Measurements from ENCODE around the gene ERICH6B. TPM values are rescaled to one million over a fixed set of nuclear protein-coding genes. Genes with fewer than 3 reads are reported as not detected.

ERICH6B gene
- total RNA-seq, 2 donors from 2014 or later = not detected

DNA sequence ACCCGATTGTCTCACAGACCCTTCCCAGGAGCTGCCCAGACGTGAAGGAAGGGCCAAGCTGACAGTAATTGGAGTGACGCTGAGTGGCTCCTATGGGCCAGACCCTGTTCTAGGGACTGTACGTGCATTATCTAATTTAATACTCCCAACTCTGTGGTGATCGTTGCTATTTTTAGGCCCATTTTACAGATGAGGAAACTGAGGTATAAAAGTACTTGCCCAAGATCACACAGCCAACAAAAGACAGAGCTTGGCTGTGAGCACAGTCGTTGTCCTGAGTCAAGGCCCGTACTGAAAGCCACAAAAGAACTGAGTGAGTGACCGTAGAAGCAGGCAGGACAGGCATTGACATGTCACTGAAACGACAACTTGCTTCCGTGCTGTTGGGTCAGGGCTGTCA, 74.7 kb downstream of the ERICH6B start:
- peaks cover 0 to under 1% of the 10 kb centered on the region in 2 donors for H3K36me3 ChIP-seq (replicated peaks in 1 of 2; ENCODE audit: insufficient read depth in 1 of 2, low read depth in 2 of 2)
- intact Hi-C loops (cut with DNase I) = no loop called here
- 86 to 90% methylated on average over 10 of the region's 10 CpGs for WGBS, 2 donors
- no peak overlapping the region for H3K4me3 ChIP-seq
- no peak for ATAC-seq
- H3K27me3 ChIP-seq = no peaks in the 10 kb centered on the region
- no peaks in the 10 kb centered on the region for H3K9me3 ChIP-seq
- TF ChIP-seq, protein P1, sequence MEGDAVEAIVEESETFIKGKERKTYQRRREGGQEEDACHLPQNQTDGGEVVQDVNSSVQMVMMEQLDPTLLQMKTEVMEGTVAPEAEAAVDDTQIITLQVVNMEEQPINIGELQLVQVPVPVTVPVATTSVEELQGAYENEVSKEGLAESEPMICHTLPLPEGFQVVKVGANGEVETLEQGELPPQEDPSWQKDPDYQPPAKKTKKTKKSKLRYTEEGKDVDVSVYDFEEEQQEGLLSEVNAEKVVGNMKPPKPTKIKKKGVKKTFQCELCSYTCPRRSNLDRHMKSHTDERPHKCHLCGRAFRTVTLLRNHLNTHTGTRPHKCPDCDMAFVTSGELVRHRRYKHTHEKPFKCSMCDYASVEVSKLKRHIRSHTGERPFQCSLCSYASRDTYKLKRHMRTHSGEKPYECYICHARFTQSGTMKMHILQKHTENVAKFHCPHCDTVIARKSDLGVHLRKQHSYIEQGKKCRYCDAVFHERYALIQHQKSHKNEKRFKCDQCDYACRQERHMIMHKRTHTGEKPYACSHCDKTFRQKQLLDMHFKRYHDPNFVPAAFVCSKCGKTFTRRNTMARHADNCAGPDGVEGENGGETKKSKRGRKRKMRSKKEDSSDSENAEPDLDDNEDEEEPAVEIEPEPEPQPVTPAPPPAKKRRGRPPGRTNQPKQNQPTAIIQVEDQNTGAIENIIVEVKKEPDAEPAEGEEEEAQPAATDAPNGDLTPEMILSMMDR (IDR thresholded peaks at IDR 0.05) = no peak
- TF ChIP-seq POLR2A (IDR thresholded peaks at IDR 0.05) = no peak
- H3K4me1 ChIP-seq = no peaks in the 10 kb centered on the region
- no peak for DNase-seq
- no peak overlapping the region for H3K27ac ChIP-seq

DNA sequence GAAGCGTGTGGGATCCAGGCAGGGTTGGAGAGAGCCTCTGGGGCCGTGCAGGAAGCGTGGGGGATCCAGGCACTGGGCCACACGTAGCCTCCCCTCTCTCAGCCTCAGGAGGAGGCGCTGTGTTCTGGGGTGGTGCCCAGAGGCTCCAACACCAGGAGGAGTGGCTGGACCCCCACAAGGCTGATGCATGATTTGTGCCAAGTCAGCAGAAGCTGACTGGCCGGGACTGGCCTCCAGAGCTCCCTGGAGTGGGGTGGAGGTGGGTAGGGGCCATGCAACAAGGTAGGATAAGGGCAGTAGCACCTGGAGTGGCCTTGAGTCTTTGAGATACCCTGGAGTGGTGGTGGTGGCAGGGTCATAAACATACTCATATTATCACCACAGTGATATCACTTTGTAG, 75.3 kb downstream of the ERICH6B start:
- 81 to 87% methylated on average over 3 to 6 of the region's 6 CpGs for WGBS, 2 donors
- Histone ChIP-seq H3K36me3 (replicated peaks in 1 of 2; ENCODE audit: insufficient read depth in 1 of 2, low read depth in 2 of 2) (peaks cover 0 to 3% of the 10 kb centered on the region in 2 donors), H3K4me1 (no peaks in the 10 kb centered on the region), H3K27me3 (no peaks in the 10 kb centered on the region), H3K9me3 (no peaks in the 10 kb centered on the region), H3K27ac (no peak overlapping the region), H3K4me3 (no peak overlapping the region)
- intact Hi-C loops (cut with DNase I) = no loop called here
- no peak for TF ChIP-seq POLR2A (IDR thresholded peaks at IDR 0.05)
- TF ChIP-seq, protein P1 (IDR thresholded peaks at IDR 0.05) = no peak
- DNase-seq = no peak
- ATAC-seq = no peak

DNA sequence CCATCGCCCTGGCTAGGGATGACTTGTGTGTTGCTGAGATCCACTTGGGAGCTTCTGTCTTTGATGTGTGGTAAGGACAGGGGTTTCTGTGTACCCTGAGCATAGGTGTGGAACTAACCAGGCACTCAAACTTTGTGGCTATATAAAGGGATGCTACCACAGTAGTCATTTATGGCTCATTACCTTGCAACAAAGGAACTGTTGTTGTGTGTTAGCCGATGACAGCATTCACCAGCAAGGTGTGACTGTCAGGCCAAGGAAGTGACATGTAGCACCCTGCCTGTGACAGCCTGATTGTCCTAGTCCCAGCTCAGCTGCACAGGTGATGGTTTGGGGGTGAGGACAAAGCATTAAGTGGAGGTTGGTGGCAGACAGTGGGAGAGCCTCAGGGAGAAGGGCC, 77.2 kb downstream of the ERICH6B start:
- no peak for DNase-seq
- peaks cover 10 to 13% of the 10 kb centered on the region in 2 donors for H3K36me3 ChIP-seq (replicated peaks in 1 of 2; ENCODE audit: insufficient read depth in 1 of 2, low read depth in 2 of 2)
- no peak overlapping the region for H3K27ac ChIP-seq
- no peak overlapping the region for H3K4me3 ChIP-seq
- 79 to 80% methylated on average over 2 of the region's 2 CpGs for WGBS, 2 donors
- intact Hi-C loops (cut with DNase I) = no loop called here
- no peaks in the 10 kb centered on the region for H3K27me3 ChIP-seq
- no peaks in the 10 kb centered on the region for H3K9me3 ChIP-seq
- no peaks in the 10 kb centered on the region for H3K4me1 ChIP-seq
- TF ChIP-seq, protein P1 (IDR thresholded peaks at IDR 0.05) = no peak
- TF ChIP-seq POLR2A (IDR thresholded peaks at IDR 0.05) = no peak
- ATAC-seq = no peak

DNA sequence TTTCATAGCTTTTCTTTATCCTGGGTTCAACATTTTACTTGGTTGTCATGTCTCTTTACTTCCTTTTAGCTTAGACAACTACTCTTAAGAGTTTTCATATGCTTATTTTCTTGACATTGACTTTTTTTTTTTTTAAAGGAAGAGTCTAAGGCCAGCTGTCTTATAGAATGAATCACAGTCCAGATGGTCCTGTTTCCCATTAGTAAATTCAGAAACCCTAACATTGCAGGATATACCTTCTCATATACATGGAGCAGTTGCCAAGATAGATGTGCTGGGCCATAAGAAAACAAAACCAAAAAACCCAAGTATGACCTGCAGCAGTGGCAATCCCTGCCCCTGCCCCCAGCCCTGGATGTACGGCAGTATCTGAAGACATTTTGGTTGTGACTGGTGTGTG, 78.0 kb downstream of the ERICH6B start:
- ATAC-seq (no peak), DNase-seq (no peak)
- intact Hi-C loops (cut with DNase I) = no loop called here
- no peak overlapping the region for H3K4me3 ChIP-seq
- H3K9me3 ChIP-seq = no peaks in the 10 kb centered on the region
- TF ChIP-seq, protein P1 (IDR thresholded peaks at IDR 0.05) = no peak
- no peak for TF ChIP-seq POLR2A (IDR thresholded peaks at IDR 0.05)
- no peak overlapping the region for H3K27ac ChIP-seq
- 46 to 57% methylated on average over 1 of the region's 1 CpG for WGBS, 2 donors
- H3K4me1 ChIP-seq = no peaks in the 10 kb centered on the region
- H3K27me3 ChIP-seq = no peaks in the 10 kb centered on the region
- peaks cover 10 to 13% of the 10 kb centered on the region in 2 donors for H3K36me3 ChIP-seq (replicated peaks in 1 of 2; ENCODE audit: insufficient read depth in 1 of 2, low read depth in 2 of 2)

DNA sequence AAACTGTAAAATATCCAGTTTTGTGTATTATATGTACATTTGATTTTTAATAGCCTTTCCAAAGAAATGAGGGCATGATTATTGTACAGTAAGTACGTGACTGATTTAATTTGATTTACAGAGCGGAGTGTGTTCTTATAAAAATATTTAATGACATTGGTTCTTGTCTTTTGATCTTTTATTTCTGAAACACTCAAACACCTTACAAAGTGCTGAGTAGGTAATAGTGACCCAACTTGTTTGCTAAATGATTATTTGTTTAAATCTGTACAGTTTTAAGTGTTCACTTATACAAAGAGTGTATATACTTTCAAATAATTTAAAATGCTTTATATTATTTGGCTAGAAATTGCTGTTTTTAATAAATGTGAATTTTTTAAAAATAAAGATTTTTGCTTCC, 79.3 kb downstream of the ERICH6B start:
- Histone ChIP-seq H3K4me1 (no peaks in the 10 kb centered on the region), H3K27me3 (no peaks in the 10 kb centered on the region), H3K36me3 (replicated peaks in 1 of 2; ENCODE audit: insufficient read depth in 1 of 2, low read depth in 2 of 2) (peaks cover 10 to 19% of the 10 kb centered on the region in 2 donors), H3K9me3 (no peaks in the 10 kb centered on the region), H3K27ac (no peak overlapping the region), H3K4me3 (no peak overlapping the region)
- 93% methylated on average over 2 of the region's 2 CpGs for WGBS, 2 donors
- TF ChIP-seq, protein P1 (IDR thresholded peaks at IDR 0.05) = no peak
- TF ChIP-seq POLR2A (IDR thresholded peaks at IDR 0.05) = no peak
- intact Hi-C loops (cut with DNase I) = no loop called here
- ATAC-seq (no peak), DNase-seq (no peak)
